GM12878 (cell line): ENCODE data around the gene NKX6-1. TPM values are rescaled to one million over a fixed set of nuclear protein-coding genes. Genes with fewer than 3 reads are reported as not detected.

Source experiments
- ATAC-seq: fragments of 200-7000 bp; cut with Tn5 transposase; 3 replicates; pipeline ENCODE4 v1.9.1; 2020; ENCODE audit warnings: mild to moderate bottlenecking, moderate library complexity
- BruUV-seq: library from RNA; stranded (reverse); fragments of 400-500 nt; replicated peaks from 2 replicates; lab custom pipeline; 2021; lab: Mats Ljungman, UMichigan
- CTCF ChIA-PET: fragments of 300-600 bp; sonication (Branson Sonifier 250); formaldehyde crosslinking; extraction: SDS; loops from one replicate; lab custom pipeline; 2021; ENCODE audit warnings: inconsistent platforms; lab: Yijun Ruan, JAX
- POLR2A ChIA-PET: fragments of 350-600 bp; formaldehyde crosslinking; extraction: SDS; loops from one replicate; lab custom pipeline; 2021; ENCODE audit warnings: inconsistent platforms; lab: Charles Lee
- RAD21 ChIA-PET: fragments of 300-600 bp; sonication (Branson Sonifier 250); formaldehyde crosslinking; loops from one replicate; lab custom pipeline; 2023; ENCODE audit warnings: antibody characterized with exemption; ENCODE audit not compliant: unreplicated experiment; lab: Charles Lee
- SMC1A ChIA-PET: fragments of 300-600 bp; sonication (Branson Sonifier 250); formaldehyde crosslinking; loops from one replicate; lab custom pipeline; 2023; ENCODE audit not compliant: unreplicated experiment, uncharacterized antibody; lab: Charles Lee
- DNase-seq: peaks from one replicate; pipeline ENCODE4 v3.0.0-alpha.2; 2011; ENCODE audit warnings: low read depth, low spot score
- FAIRE-seq: peaks from 3 replicates; lab custom pipeline; 2011; peaks lifted over from hg19 to GRCh38; lab: Jason Lieb, UNC
- H2AFZ ChIP-seq: 2 replicates; pipeline ENCODE4 v1.6.0; 2011; ENCODE audit warnings: low read depth, low read length, control low read depth; ENCODE audit not compliant: control insufficient read depth
- H3K27ac ChIP-seq: 2 replicates; pipeline ENCODE4 v1.5.1; 2011; ENCODE audit warnings: control low read depth; ENCODE audit not compliant: control insufficient read depth, insufficient read depth
- H3K27me3 ChIP-seq, 2 experiments: replicated peaks in 1 of 2; 2 replicates each; pipeline versions ENCODE4 v1.6.0 to v1.6.1; 2011; ENCODE audit warnings: low read length in 1 of 2; ENCODE audit not compliant: control insufficient read depth in 2 of 2, insufficient read depth in 2 of 2
- H3K36me3 ChIP-seq, 2 experiments: 2 replicates each; pipeline ENCODE4 v1.5.1; 2011; ENCODE audit warnings: low read length in 1 of 2; ENCODE audit not compliant: control insufficient read depth in 2 of 2, insufficient read depth in 2 of 2
- H3K4me1 ChIP-seq: 2 replicates; pipeline ENCODE4 v1.6.1; 2011; ENCODE audit warnings: mild to moderate bottlenecking, low read length, moderate library complexity, mixed read lengths; ENCODE audit not compliant: control insufficient read depth, insufficient read depth
- H3K4me2 ChIP-seq: 2 replicates; pipeline ENCODE4 v1.6.0; 2011; ENCODE audit warnings: control low read depth; ENCODE audit not compliant: control insufficient read depth, insufficient read depth
- H3K4me3 ChIP-seq: fragments of 200-600 bp; sonication (generic); 2 replicates; pipeline ENCODE4 v1.5.1; 2016
- H3K79me2 ChIP-seq: 2 replicates; pipeline ENCODE4 v1.6.0; 2011; ENCODE audit warnings: low read length; ENCODE audit not compliant: control insufficient read depth, insufficient read depth
- H3K9ac ChIP-seq: 2 replicates; pipeline ENCODE4 v1.8.0; 2011; ENCODE audit warnings: low read length, control low read depth, mixed read lengths; ENCODE audit not compliant: control insufficient read depth, insufficient read depth
- H3K9me3 ChIP-seq: replicated peaks from 3 replicates; pipeline ENCODE4 v1.5.1; 2011; ENCODE audit warnings: mild to moderate bottlenecking, low read length; ENCODE audit not compliant: control insufficient read depth, insufficient read depth
- H4K20me1 ChIP-seq: 2 replicates; pipeline ENCODE4 v1.6.0; 2011; ENCODE audit not compliant: control insufficient read depth, insufficient read depth
- BCL11A ChIP-seq: IDR thresholded peaks from 2 replicates; pipeline ENCODE4 v1.6.1; 2011; ENCODE audit warnings: low read depth, low read length
- CHD1 ChIP-seq: IDR thresholded peaks from 2 replicates; pipeline ENCODE4 v1.6.1; 2012; ENCODE audit warnings: low read depth, low read length, improper control_type of control experiment
- E2F8 ChIP-seq: fragments of 450-650 bp; IDR thresholded peaks from 2 replicates; pipeline ENCODE4 v1.6.1; 2018; ENCODE audit warnings: mild to moderate bottlenecking, low read depth, moderate library complexity; ENCODE audit not compliant: partially characterized antibody
- ETV6 ChIP-seq, 2 experiments: fragments of 450-650 bp in 1 of 2; IDR thresholded peaks in 1 of 2; conservative IDR thresholded peaks in 1 of 2; 2 replicates each; pipeline ENCODE4 v1.6.1; 2014; ENCODE audit warnings: antibody characterized with exemption in 1 of 2, borderline replicate concordance in 1 of 2, low read depth in 1 of 2, mild to moderate bottlenecking in 1 of 2, moderate library complexity in 1 of 2
- EZH2 ChIP-seq: IDR thresholded peaks from 2 replicates; pipeline ENCODE4 v1.6.1; 2012; ENCODE audit warnings: low read depth, mild to moderate bottlenecking, control low read depth, inconsistent platforms, low read length, borderline replicate concordance; ENCODE audit not compliant: control insufficient read depth
- KDM1A ChIP-seq: fragments of 200-600 bp; sonication (generic); IDR thresholded peaks from 2 replicates; pipeline ENCODE4 v1.6.1; 2016; ENCODE audit warnings: borderline replicate concordance
- MYC ChIP-seq: IDR thresholded peaks from 2 replicates; pipeline ENCODE4 v1.6.1; 2011; ENCODE audit warnings: mild to moderate bottlenecking, low read length, moderate library complexity, inconsistent platforms; ENCODE audit not compliant: insufficient read depth, insufficient replicate concordance, insufficient read length, severe bottlenecking
- NFIC ChIP-seq: IDR thresholded peaks from 2 replicates; pipeline ENCODE4 v1.6.1; 2012; ENCODE audit warnings: low read depth, mild to moderate bottlenecking, inconsistent platforms, low read length, moderate library complexity
- NKRF ChIP-seq: fragments of 450-650 bp; conservative IDR thresholded peaks from 2 replicates; pipeline ENCODE4 v1.6.1; 2017; ENCODE audit warnings: mild to moderate bottlenecking, moderate library complexity
- NR2C1 ChIP-seq: fragments of 450-650 bp; IDR thresholded peaks from 2 replicates; pipeline ENCODE4 v1.6.1; 2017; ENCODE audit warnings: antibody characterized with exemption, mild to moderate bottlenecking, moderate library complexity
- PKNOX1 ChIP-seq: fragments of 450-650 bp; IDR thresholded peaks from 2 replicates; pipeline ENCODE4 v1.6.1; 2016; ENCODE audit warnings: mild to moderate bottlenecking
- RAD51 ChIP-seq: fragments of 450-650 bp; IDR thresholded peaks from 2 replicates; pipeline ENCODE4 v1.6.1; 2016; ENCODE audit warnings: moderate library complexity, mild to moderate bottlenecking, inconsistent platforms
- YBX1 ChIP-seq: fragments of 450-650 bp; IDR thresholded peaks from 2 replicates; pipeline ENCODE4 v1.6.1; 2016; ENCODE audit warnings: antibody characterized with exemption
- ZNF622 ChIP-seq: fragments of 450-650 bp; IDR thresholded peaks from 2 replicates; pipeline ENCODE4 v1.6.1; 2017; ENCODE audit warnings: mild to moderate bottlenecking, inconsistent platforms
- WGBS: methylation state at CpG from one replicate; pipeline ENCODE4 v1.1.6; 2016; ENCODE audit warnings: low lambda C conversion rate; ENCODE audit not compliant: insufficient replicate concordance, insufficient coverage; ENCODE audit errors: missing lambda C conversion rate; 5-methylcytosine and 5-hydroxymethylcytosine counted together
- in situ Hi-C: fragments of 300-500 bp; cut with MboI; formaldehyde crosslinking; loops from 9 replicates; pipeline ENCODE4 v1.14.3; 2018; ENCODE audit warnings: mixed read lengths
- intact Hi-C: fragments of 100-400 bp; cut with micrococcal nuclease; formaldehyde crosslinking; loops from one replicate; pipeline ENCODE4 v1.14.2; 2022; ENCODE audit not compliant: unreplicated experiment
- polyA plus RNA-seq, 11 experiments: library from polyadenylated mRNA; depleted of rRNA in 4 of 11; unstranded in 6 of 11; stranded (reverse) in 5 of 11; fragments of >200 nt; fragmentation: Nextera tagmentation in 4 of 11; fragmentation: Illumina TruSeq in 1 of 11; extraction: Ambion mirVana in 4 of 11; extraction: Trizol in 1 of 11; gene quantifications; 1 replicate in 1 of 11; 2 replicates in 10 of 11; pipeline versions ENCODE4 v1.2.1 to v1.2.3, GENCODE V29; 2011 to 2016; ENCODE audit warnings: inconsistent platforms in 2 of 11, missing spikeins in 2 of 11, low read depth in 1 of 11
- total RNA-seq, 4 experiments: library from RNA; depleted of rRNA in 3 of 4; stranded (reverse); fragments of >200 nt in 3 of 4; fragmentation: Illumina TruSeq in 1 of 4; extraction: Trizol in 1 of 4; gene quantifications; 2 replicates each; pipeline versions ENCODE4 v1.2.1 to v1.2.3, GENCODE V29; 2013 to 2021

Gene NKX6-1
- total and polyA plus RNA-seq, 10 of the 15 experiments (the other 5 are each of a cell fraction or from before 2014, with no cell fraction given) = not detected

- Histone ChIP-seq H3K4me1 (no peaks in the 10 kb centered on the region), H3K9ac (no peak overlapping the region), H3K27ac (no peak overlapping the region), H3K27me3 (no peaks in the 10 kb centered on the region; a peak in 1 of 4 replicates), H4K20me1 (no peaks in the 10 kb centered on the region), H3K4me3 (no peak overlapping the region), H2AFZ (no peak overlapping the region), H3K36me3 (no peaks in the 10 kb centered on the region), H3K79me2 (no peaks in the 10 kb centered on the region), H3K4me2 (no peak overlapping the region)
- RAD21 ChIA-PET = no interaction called here
- 29% methylated on average over 1 of the region's 1 CpG for WGBS
- intact Hi-C loops (no loop called here), in situ Hi-C loops (loop anchor here (10.0 kb wide), 1 partner anchor 57 kb away; no protein-coding TSS in a partner anchor)
- POLR2A ChIA-PET = no interaction called here
- no TSS peak for BruUV-seq
- no peak for FAIRE-seq
- no peak for TF ChIP-seq NFIC
- no peak for TF ChIP-seq CHD1
- no peak for TF ChIP-seq RAD51
- TF ChIP-seq ZNF622 = no peak
- TF ChIP-seq KDM1A = no peak
- no peak for TF ChIP-seq NR2C1
- no peak for TF ChIP-seq PKNOX1
- no peak for TF ChIP-seq NKRF
- no peak for TF ChIP-seq YBX1
- no peak for TF ChIP-seq EZH2
- TF ChIP-seq E2F8 = no peak
- TF ChIP-seq BCL11A = no peak
- TF ChIP-seq ETV6 (conservative IDR thresholded peaks at IDR 0.05 in 1 of 2, IDR thresholded peaks at IDR 0.05 in 1 of 2; ENCODE audit: borderline replicate concordance in 1 of 2, low read depth in 1 of 2) = no peak
- no peak for TF ChIP-seq MYC
- TF ChIP-seq, all 136 proteins: peak for 0
- ATAC-seq = no peak
- no peaks in the 10 kb centered on the region; the same call in 2 of the 3 replicates for H3K9me3 ChIP-seq
- SMC1A ChIA-PET = no interaction called here
- no peak for DNase-seq
- CTCF ChIA-PET = interaction anchor here (0.6 kb wide), 1 partner anchor 245 kb away, joined by 3 read pairs; no protein-coding TSS in a partner anchor
Measured at GRCh38 chr4:84477738-84478137, 21.4 kb downstream of the NKX6-1 start.
